Cardiac fibroblast (primary cell): Measurements from ENCODE around the gene TBC1D14.

ENCODE experiments used
- DNase-seq, 2 donors: peaks; one replicate each; pipeline versions ENCODE4 v3.0.0 to v3.0.0-alpha.2; 2010; ENCODE audit warnings: low read depth in 2 of 2
- H3K4me3 ChIP-seq, 2 donors: replicated peaks in 1 of 2; 1 replicate in 1 of 2; 2 replicates in 1 of 2; pipeline ENCODE4 v1.5.1; 2011; ENCODE audit warnings: low read depth in 2 of 2, low read length in 2 of 2, mild to moderate bottlenecking in 2 of 2, moderate library complexity in 1 of 2
- CTCF ChIP-seq: IDR thresholded peaks from one replicate; pipeline ENCODE4 v1.5.1; 2011; ENCODE audit warnings: low read depth, mild to moderate bottlenecking, low read length, inconsistent platforms

The TBC1D14 gene

GRCh38 chr4:6957148-6957520 lies 47.5 kb downstream of the TBC1D14 start:
- TF ChIP-seq CTCF, result no peak
- H3K4me3 ChIP-seq, result no peak overlapping the region

GRCh38 chr4:6957994-6958393 lies 48.4 kb downstream of the TBC1D14 start:
- DNase-seq, result no peak
- TF ChIP-seq CTCF, result no peak
- no peak overlapping the region for H3K4me3 ChIP-seq

More at GRCh38 chr4:6957148-6957520, 47.5 kb downstream of the TBC1D14 start:
- DNase-seq, result no peak

GRCh38 chr4:6959261-6959660 lies 49.6 kb downstream of the TBC1D14 start:
- no peak for TF ChIP-seq CTCF
- no peak for DNase-seq
- no peak overlapping the region for H3K4me3 ChIP-seq

- DNase-seq, result no peak
- TF ChIP-seq CTCF, result no peak
- no peak overlapping the region for H3K4me3 ChIP-seq
These were observed 50.5 kb downstream of the TBC1D14 start for GRCh38 chr4:6960154-6960553.

- TF ChIP-seq CTCF, result no peak
- no peak for DNase-seq
- H3K4me3 ChIP-seq, result no peak overlapping the region
These were observed 51.2 kb downstream of the TBC1D14 start for GRCh38 chr4:6960628-6961412.

GRCh38 chr4:6961496-6962210 lies 52.0 kb downstream of the TBC1D14 start:
- no peak for TF ChIP-seq CTCF
- DNase-seq, result no peak
- H3K4me3 ChIP-seq, result no peak overlapping the region
